ENCODE data around the gene FNDC1.

DNA sequence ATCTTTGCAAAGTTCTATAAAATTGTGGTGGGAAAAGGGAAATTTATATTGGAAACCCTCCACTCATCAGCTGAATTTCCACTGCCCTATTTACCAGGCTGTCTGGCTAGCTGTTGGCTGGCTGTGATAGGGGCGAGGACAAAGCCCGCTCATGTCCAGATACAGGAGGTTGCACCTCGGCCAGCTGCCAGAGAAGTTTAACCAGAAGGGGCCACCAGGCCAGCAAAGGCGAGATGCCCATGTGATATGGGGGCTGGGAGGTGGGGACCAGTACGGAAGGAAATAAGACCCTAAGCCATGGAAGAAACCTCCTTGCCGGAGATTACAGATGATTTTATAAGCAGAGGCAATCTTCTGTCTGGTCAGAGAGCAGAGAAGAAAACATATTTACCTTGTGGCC is 143.8 kb downstream of the FNDC1 start:
- TF ChIP-seq, protein P1, sequence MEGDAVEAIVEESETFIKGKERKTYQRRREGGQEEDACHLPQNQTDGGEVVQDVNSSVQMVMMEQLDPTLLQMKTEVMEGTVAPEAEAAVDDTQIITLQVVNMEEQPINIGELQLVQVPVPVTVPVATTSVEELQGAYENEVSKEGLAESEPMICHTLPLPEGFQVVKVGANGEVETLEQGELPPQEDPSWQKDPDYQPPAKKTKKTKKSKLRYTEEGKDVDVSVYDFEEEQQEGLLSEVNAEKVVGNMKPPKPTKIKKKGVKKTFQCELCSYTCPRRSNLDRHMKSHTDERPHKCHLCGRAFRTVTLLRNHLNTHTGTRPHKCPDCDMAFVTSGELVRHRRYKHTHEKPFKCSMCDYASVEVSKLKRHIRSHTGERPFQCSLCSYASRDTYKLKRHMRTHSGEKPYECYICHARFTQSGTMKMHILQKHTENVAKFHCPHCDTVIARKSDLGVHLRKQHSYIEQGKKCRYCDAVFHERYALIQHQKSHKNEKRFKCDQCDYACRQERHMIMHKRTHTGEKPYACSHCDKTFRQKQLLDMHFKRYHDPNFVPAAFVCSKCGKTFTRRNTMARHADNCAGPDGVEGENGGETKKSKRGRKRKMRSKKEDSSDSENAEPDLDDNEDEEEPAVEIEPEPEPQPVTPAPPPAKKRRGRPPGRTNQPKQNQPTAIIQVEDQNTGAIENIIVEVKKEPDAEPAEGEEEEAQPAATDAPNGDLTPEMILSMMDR (IDR thresholded peaks at IDR 0.05) = no peak
- no peak for TF ChIP-seq POLR2AphosphoS5 (IDR thresholded peaks at IDR 0.05; ENCODE audit: low read depth, low read length)
- TF ChIP-seq TCF7L2 (IDR thresholded peaks at IDR 0.05; ENCODE audit: low read depth, low read length) = no peak
